ENCODE results near the gene STX7.
"Not testable (repeated sequence)": the region's sequence is repeated elsewhere in the genome, so short reads cannot be mapped to it uniquely, and the experiment has no call there.

STX7 gene, protein sequence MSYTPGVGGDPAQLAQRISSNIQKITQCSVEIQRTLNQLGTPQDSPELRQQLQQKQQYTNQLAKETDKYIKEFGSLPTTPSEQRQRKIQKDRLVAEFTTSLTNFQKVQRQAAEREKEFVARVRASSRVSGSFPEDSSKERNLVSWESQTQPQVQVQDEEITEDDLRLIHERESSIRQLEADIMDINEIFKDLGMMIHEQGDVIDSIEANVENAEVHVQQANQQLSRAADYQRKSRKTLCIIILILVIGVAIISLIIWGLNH

DNA sequence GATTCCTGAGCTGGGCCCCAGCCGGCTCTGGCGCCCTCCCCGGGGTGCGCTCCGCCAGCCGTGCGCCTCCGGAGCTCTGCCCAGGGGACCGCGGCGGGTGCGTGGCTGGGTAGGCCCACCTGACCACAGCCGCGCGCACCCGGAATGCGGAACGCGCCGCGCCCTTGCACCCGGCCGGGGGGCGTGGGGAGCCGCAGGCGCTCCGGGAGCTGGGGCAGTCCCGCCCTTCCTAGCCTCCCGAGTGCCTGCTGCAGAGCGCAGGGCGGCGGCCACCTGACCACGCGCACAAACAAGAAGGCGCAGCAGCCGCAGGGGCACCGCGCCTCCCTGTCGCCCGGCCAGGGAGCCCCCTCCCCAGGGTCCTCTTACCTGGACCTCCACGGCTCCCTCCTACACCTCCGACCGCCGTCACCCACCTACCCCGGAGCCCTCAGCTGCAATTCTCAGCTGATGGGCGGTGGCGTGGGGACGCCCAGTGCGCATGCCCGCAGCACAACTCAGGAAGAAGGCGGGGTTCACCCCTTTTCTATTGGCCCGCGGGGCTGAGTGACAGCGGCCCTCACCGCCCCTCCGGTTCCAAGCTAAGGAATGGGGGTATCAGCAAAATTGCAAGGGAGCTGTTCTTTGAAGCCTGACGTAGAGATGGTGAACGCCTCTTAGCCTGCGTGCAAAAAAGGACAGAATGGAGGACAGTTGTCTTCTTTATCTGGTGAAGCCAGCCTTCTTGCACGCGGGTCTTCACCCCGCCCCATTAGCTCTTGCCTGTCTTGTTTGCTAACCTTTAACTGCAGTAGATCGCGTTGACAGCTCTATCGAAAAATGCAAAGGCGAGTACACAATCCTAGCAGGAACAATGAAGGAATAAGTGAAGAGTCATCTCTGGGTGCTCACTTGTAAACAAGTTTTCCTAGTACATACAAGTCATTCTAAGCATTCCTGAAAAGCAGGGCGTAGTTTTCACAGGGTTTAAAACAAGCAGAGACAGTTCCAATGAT, at the start of gene STX7:
STX7 (minus strand) TSS at position 479 of the 995 bp plus-strand sequence. CDS start 9,586 bp downstream, outside the sequence.
- peak; percentile 80 for DNase-seq (ENCODE audit: low read depth)

GRCh38 chr6:132560087-132560486, 47.2 kb upstream of the STX7 start:
- not testable (repeated sequence) for DNase-seq (ENCODE audit: low read depth)

DNA sequence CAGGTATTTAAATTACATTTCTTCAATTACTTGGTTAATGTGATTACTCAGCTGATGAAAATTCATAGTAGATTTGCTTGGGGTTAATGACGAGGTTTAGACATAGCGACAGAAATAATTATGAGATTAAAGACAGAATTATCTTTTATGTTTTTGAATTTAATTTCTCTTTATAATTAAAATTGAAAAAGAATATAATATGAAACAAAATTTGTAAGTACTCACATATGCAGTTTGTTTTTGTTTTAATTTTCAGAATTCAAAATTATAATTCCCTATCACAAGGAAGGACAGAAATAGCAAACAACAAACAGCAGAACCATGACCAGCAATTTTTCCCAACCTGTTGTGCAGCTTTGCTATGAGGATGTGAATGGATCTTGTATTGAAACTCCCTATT, 39.5 kb upstream of the STX7 start, which contains the start of gene TAAR8:
TAAR8 (plus strand) TSS at position 301 of the 400 bp plus-strand sequence; CDS start at position 322, 21 bp downstream.
- DNase-seq (ENCODE audit: low read depth) = no peak

DNA sequence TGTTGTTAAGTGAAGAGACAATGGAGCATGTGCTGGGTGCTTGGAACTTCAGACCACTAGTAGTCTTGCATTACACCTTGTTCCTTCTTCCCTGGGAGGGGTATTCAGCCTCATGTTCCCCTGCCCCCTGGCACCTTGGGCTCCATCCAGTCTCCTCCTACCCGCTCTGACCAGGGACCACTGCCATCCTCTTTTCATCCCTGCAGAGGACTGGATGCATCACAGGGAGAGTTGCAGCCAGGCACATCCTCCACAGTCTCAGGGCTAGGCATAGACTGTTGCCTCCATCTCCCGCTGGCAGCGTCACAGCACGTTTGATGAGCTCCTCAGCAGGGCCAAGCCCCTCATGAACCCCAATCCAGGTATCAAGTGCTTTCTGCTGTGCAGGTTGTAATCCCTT, 38.3 kb upstream of the STX7 start:
- no peak for DNase-seq (ENCODE audit: low read depth)

- no peak for DNase-seq (ENCODE audit: low read depth)
These were observed 36.0 kb upstream of the STX7 start for GRCh38 chr6:132548746-132549463.

GRCh38 chr6:132544826-132545225, 31.9 kb upstream of the STX7 start:
- DNase-seq (ENCODE audit: low read depth) = no peak

DNA sequence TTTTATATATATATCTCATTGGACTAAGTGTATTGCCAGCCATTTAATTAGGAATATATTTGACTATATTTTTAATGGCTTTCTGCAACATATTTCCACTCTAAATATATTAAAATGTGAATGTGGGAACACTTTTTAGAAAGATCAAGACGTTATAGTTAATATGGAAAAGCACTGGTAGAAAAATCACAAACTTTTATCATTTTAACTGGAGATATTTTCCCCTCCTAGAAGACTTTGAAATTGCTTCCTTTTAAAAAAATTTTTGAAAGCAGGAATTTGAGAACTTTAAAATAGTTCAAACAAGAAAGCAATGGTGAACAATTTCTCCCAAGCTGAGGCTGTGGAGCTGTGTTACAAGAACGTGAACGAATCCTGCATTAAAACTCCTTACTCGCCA, 25.1 kb upstream of the STX7 start, which contains the start of gene TAAR9:
TAAR9 (plus strand) TSS at position 301 of the 400 bp plus-strand sequence; CDS start at position 314, 13 bp downstream.
- DNase-seq (ENCODE audit: low read depth) = no peak

DNA sequence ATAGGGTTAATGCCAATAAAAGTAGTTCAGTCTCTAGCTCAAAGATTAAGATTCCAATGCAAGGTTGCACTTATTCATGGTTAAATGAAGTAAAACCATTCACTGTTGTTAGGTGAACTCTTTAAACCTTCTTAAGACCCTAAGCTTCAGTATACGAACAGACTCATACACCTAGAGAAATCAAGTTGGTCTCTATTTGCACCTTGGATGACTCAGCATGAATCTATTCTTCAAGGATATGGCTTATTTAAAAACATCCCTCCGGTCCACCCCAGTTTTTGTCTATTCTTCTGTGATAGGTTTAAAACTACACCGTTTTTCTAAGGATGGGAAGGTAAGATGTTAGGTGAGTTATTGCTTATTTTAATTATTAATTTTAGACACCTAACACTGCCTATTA, 24.2 kb upstream of the STX7 start:
- DNase-seq (ENCODE audit: low read depth) = no peak

GRCh38 chr6:132534546-132534945, 21.6 kb upstream of the STX7 start:
- DNase-seq (ENCODE audit: low read depth) = not testable (repeated sequence)

GRCh38 chr6:132530293-132530974, 17.5 kb upstream of the STX7 start:
- peak; percentile 73 for DNase-seq (ENCODE audit: low read depth)

GRCh38 chr6:132527791-132528190, 14.9 kb upstream of the STX7 start:
- no peak for DNase-seq (ENCODE audit: low read depth)

GRCh38 chr6:132526461-132526860, 13.5 kb upstream of the STX7 start:
- no peak for DNase-seq (ENCODE audit: low read depth)

DNA sequence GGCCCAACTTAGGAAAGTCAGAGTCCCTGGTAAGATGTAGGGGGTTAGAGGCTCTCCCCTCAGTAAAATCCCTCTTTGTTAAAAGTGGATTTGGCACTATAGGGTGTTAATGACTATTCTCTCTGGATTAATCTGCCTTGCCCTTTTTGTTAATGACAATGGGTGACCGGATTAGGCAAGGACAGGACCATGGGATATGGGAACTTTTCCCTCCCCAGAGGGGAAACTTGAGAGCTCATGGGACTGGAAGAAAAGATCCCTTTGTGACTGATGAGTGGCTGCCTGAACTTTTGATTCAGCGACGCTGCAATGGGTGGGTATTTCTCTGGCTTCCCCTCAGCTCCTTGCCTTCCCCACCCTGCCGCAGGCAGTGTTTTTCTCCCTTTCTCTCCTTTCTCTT, 12.9 kb upstream of the STX7 start:
- DNase-seq (ENCODE audit: low read depth) = no peak

- no peak for DNase-seq (ENCODE audit: low read depth)
These were observed 11.7 kb upstream of the STX7 start for GRCh38 chr6:132524646-132525045.

DNA sequence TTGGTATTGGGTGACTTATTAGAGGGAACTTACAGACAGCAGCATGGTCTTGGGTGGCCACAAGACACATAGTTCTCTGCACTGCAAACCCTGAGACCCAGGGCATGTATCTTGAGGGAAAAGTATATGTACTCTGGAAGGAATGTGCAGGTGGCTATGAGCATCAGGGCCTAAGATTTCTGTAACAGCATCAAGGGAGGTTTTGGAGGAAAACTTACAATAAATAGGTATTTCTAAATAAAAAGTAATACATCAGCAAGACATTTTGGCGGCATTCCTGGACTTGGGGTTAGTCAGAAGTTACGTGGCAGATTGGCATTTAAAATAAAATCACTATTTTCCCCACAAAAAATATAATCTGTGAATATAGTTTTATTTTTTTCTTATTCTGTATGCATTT, 8.0 kb upstream of the STX7 start:
- no peak for DNase-seq (ENCODE audit: low read depth)

GRCh38 chr6:132515386-132515785, 2.5 kb upstream of the STX7 start:
- DNase-seq (ENCODE audit: low read depth) = no peak

- no peak for DNase-seq (ENCODE audit: low read depth)
These were observed 1.1 kb upstream of the STX7 start for GRCh38 chr6:132513831-132514545.

- DNase-seq (ENCODE audit: low read depth) = no peak
These were observed 626 bp downstream of the STX7 start for GRCh38 chr6:132512342-132512637.

GRCh38 chr6:132511831-132512220, 1.1 kb downstream of the STX7 start:
- DNase-seq (ENCODE audit: low read depth) = no peak

- no peak for DNase-seq (ENCODE audit: low read depth)
These were observed 1.6 kb downstream of the STX7 start for GRCh38 chr6:132511210-132511830.

Data from activated T-cell treated with anti-CD3 and anti-CD28 coated beads for 1 hour (primary cell).